NCI-H2196 (cell line): ENCODE data around the gene CXorf49B.
A peak's percentile ranks its signal among the peaks of the same experiment; 100 is the strongest.
"Not testable (repeated sequence)": the region's sequence is repeated elsewhere in the genome, so short reads cannot be mapped to it uniquely, and the experiment has no call there.

ENCODE experiments used
- DNase-seq: peaks from one replicate; lab custom pipeline; 2025; ENCODE audit not compliant: unreplicated experiment; lab: John Stamatoyannopoulos, UW

CXorf49B gene

DNA sequence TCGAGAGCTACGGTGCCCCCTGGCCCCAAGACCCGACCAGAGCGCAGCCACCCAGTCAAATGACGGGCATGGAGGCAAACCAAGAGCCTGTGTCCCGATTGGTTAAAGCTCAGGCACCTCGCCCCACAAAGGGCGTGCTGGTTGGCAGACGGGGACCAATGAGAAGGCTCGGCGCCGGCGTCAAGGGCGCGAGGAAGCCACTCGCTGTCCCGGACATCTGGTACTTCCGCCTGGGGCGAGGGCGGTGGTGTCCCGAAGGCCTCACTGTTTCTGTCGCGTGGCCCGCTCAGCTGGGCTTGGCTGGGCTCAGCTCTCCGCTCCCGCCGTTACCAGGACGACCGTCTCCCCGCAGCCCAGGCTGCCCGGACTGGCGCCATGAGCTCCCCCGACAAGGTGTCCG is at the start of gene CXorf49B:
TSS of gene CXorf49B (plus strand) at position 301 of the 400 bp plus-strand sequence. CDS start at position 376, 75 bp downstream.
- DNase-seq, result not testable (repeated sequence)

GRCh38 chrX:71714064-71714463 is 49.1 kb upstream of the CXorf49B start:
- not testable (repeated sequence) for DNase-seq

DNA sequence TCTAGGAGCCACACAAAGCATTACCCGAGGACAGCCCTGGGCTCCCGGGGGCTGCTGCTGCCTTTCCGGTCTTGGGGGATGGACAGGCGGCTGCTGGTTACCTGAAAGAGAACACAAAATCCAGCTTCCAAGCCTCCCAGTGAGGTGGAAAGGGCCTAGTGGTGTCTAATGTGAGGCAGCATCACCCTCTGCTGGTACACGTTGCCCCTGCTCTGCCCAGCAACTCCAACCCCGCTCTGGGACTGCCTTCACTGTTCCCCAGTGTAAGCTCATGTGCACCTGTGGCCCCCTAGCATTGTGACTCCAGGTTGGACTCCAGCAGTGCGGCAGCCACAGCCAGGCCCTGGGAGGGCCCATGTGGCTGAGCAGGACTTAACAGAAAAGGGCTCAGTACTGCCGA is 47.6 kb upstream of the CXorf49B start:
- DNase-seq, result not testable (repeated sequence)

DNA sequence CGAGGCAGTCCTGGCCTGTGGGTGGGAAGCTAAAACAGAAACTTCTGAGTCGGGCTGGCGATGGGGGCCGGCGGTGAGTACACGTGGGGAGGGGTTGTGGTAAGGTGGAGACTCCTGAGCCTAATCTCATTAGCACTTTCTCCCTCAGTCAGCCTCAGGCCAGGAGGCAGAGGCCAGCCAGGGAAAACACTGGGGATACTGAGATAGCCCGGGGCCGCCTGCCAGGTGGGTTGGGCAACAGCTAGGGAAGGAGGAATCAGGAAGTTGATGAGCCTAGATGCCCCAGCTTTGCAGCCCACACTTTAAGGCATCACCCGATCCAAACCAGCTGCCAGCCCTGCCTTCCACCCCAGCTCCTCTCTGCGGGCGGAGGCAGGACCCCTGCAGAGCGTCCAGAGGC is 46.8 kb upstream of the CXorf49B start:
- not testable (repeated sequence) for DNase-seq

GRCh38 chrX:71718185-71718584 is 45.0 kb upstream of the CXorf49B start, which contains the start of gene CXorf49:
Gene CXorf49 (minus strand): TSS chrX:71718285. CDS start chrX:71718151, 134 bp downstream.
- not testable (repeated sequence) for DNase-seq

DNA sequence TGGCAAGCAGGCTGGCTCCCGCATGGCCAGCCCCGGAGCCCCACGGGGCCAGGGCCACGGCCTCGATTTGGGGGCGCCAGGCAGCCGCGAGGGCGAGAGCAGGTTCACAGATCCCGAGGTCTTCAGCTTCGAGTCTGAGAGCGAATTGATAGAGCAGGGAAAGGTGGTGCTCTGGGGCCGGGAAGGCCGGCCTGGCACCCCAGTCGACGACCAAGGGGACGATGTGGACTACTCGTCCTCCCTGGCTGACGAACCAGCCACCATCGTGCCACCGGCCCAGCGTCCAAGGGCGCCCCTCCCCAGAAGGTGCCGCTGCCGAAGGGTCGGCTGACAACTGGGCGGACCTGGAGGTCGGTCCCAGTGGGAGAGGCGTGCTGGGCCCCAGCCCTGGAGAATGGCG is 44.0 kb upstream of the CXorf49B start:
- DNase-seq, result not testable (repeated sequence)

- not testable (repeated sequence) for DNase-seq
These were observed 42.8 kb upstream of the CXorf49B start for GRCh38 chrX:71720289-71720886.

DNA sequence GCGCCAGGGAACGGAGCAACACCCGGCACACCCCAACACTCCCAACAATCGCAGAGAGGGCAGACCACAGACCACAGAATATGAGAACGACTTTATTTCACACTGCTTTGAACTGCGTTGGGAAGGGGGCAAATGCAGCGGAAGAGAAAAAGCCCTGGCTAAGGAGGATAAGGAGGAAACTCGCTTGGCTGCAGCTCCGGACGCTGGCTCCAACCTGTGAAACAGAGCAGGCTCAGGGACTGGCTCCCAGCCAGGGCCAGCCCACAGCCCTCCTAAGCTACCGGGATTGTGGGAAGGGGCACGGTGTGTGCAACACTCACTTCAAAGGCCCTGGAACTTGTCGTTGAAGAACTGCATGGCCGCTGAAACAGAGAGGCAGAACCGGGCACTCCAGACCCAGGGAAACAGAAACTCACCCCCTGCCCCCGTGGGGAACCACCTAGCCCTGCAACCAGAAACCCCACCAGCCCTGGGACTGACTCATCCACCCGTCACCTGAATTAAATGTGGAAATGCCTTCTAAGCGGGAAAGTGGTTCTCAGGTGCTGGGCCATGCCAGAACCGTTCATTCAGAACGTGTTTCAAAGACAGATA is 2.4 kb upstream of the CXorf49B start:
- DNase-seq, result not testable (repeated sequence)

DNA sequence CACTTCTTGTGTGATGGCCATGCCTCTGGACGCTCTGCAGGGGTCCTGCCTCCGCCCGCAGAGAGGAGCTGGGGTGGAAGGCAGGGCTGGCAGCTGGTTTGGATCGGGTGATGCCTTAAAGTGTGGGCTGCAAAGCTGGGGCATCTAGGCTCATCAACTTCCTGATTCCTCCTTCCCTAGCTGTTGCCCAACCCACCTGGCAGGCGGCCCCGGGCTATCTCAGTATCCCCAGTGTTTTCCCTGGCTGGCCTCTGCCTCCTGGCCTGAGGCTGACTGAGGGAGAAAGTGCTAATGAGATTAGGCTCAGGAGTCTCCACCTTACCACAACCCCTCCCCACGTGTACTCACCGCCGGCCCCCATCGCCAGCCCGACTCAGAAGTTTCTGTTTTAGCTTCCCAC is 1.7 kb downstream of the CXorf49B start:
- DNase-seq, result not testable (repeated sequence)

DNA sequence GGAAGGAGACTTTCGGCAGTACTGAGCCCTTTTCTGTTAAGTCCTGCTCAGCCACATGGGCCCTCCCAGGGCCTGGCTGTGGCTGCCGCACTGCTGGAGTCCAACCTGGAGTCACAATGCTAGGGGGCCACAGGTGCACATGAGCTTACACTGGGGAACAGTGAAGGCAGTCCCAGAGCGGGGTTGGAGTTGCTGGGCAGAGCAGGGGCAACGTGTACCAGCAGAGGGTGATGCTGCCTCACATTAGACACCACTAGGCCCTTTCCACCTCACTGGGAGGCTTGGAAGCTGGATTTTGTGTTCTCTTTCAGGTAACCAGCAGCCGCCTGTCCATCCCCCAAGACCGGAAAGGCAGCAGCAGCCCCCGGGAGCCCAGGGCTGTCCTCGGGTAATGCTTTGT is 2.5 kb downstream of the CXorf49B start:
- not testable (repeated sequence) for DNase-seq

DNA sequence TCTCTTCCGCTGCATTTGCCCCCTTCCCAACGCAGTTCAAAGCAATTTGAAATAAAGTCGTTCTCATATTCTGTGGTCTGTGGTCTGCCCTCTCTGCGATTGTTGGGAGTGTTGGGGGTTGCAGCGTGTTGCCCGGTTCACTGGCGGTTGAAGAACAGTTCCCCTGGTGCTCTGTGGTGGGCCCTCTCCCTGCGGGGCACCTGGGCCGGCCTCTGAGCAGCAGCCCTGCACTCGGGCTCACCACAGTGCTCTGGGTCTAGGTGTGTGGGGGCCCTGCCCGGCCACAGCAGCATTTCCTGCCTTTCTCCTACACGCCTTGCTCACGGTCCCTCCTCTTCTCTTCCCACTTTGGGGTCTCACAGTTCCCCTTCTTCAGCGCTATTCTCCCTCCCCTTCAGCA is 4.0 kb downstream of the CXorf49B start:
- DNase-seq, result not testable (repeated sequence)

GRCh38 chrX:71778322-71778721 is 15.2 kb downstream of the CXorf49B start:
- not testable (repeated sequence) for DNase-seq

- DNase-seq, result not testable (repeated sequence)
These were observed 19.2 kb downstream of the CXorf49B start for GRCh38 chrX:71782225-71782949.

GRCh38 chrX:71782950-71783299 is 19.8 kb downstream of the CXorf49B start:
- DNase-seq, result not testable (repeated sequence)

GRCh38 chrX:71783569-71784347 is 20.6 kb downstream of the CXorf49B start:
- not testable (repeated sequence) for DNase-seq

- DNase-seq, result not testable (repeated sequence)
These were observed 21.3 kb downstream of the CXorf49B start for GRCh38 chrX:71784348-71784983.

DNA sequence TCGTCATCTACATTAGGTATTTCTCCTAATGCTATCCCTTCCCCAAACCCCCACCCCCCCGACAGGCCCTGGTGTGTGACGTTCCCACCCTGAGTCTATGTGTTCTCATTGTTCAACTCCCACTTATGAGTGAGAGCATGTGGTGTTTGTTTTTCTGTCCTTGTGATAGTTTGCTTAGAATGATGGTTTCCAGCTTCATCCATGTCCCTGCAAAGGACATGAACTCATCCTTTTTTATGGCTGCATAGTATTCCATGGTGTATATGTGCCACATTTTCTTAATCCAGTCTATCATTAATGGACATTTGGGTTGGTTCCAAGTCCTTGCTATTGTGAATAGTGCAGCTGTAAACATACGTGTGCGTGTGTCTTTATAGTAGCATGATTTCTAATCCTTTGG is 43.3 kb downstream of the CXorf49B start:
- not testable (repeated sequence) for DNase-seq

DNA sequence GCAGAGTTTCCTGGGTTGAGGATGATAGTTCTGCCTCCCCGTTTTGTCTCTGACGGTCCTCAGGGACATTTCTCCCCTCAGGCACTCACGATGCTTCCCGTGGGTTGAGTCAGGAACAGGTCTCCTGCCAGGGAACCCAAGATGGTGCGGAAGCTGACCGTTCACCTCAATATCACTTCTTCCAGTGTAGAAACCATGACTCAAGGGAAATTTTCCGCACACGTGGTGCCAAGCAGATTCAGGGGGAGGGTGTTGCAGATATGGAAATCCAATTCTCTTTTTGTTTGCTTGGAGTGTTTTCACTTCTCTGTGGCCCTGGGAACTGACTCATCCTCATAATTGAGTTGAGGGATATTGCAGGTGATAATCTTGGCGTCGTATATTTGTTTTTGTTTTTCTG is 46.7 kb downstream of the CXorf49B start:
- peak; percentile 0 for DNase-seq

DNA sequence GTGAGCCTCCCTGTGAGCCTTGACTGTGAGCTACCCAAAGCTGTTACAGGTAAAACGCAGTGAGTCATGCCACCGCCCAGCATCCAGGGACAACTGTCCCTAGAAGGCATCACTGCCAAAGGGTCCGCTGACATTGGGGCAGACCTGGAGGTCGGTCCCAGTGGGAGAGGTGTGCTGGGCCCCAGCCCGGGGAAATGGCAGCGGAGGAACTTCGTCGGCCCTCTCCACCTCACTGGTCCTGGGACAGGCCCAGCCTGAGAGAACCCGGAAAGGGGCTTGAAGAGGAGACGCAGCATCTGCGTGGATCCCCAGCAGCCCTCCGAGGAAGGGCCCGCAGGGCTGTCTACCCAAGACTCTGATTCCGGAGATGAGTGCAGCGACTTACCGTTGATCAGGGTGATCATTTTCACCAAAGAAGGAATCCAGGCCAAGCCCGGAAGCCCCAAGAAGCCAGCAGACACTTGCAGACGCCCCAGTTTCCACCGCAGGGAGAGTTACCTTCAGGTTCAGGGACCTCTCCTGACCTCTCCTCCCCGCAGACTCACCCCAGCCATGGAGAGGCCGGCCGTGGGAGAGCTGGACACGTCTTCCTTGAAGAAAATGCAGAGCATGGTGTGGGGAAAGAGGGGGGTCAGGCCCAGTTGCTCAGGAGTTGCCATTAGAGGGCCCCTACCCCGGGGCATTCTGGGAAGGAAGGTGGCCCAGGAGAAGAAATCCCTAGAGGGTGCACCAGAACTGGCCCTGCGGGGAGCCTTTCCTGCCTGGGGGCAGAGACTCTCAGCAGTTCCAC is 51.2 kb downstream of the CXorf49B start:
- DNase-seq, result no peak
